Activated CD8-positive, alpha-beta memory T cell treated with anti-CD3 and anti-CD28 coated beads for 4 hours (primary cell): ENCODE results near the gene CEP70.
"Not testable (repeated sequence)": the region's sequence is repeated elsewhere in the genome, so short reads cannot be mapped to it uniquely, and the experiment has no call there.

ENCODE experiments used
- DNase-seq, 2 donors: peaks; one replicate each; pipeline ENCODE4 v3.0.0-alpha.2; 2020; ENCODE audit warnings: low read depth in 2 of 2

Gene CEP70

GRCh38 chr3:138594150-138594934 is at the start of gene CEP70:
Gene CEP70, minus strand, starts transcription at chr3:138594260. Its CDS starts 21,333 bp downstream, at chr3:138572927.
- peak; percentile 77 to 80 for DNase-seq

- no peak for DNase-seq
Measured at GRCh38 chr3:138642927-138643253, 48.8 kb upstream of the CEP70 start.

DNA sequence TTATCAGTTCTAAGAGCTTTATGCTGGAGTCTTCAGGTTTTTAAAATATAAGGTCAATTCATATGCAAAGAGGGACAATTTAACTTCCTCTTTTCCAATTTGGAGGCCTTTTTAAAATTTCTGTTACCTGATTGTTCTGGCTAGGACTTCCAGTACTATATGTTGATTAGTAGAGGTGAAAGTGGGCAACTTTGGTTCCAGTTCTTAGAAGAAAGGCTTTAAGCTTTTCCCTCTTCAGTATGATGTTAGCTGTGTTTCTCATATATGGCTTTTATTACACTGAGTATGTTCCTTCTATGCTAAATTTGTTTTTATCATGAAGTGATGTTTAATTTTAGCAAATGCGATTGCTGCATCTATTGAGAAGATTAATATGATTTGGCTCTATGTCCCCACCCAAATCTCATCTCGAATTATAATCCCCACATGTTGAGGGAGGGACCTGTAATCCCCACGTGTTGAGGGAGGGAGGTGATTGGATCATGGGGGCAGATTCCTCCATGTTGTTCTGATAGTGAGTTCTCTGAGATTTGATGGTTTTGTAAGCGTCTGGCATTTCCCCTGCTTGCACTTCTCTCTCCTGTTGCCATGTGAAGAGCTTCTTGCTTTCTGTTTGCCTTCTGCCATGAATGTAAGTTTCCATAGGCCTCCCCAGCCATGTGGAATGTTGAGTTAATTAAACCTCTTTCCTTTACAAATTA is 48.3 kb upstream of the CEP70 start:
- no peak for DNase-seq

DNA sequence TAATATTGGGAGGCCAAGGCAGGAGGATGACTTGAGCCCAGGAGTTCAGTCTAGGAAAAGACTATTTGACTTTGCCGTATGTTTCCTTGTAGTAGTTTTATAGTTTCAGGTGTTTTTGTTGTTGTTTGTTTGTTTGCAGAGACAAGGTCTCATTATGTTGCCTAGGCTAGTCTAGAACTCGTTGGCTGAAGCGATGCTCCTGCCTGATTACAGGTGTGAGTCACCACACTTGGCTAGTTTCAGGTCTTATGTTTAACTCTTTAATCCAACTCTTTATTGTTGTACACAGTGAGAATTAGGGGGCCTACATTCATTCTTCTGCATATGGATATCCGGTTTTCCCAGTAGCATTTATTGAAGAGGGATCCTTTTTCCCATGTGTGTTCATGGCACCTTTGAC is 46.5 kb upstream of the CEP70 start:
- DNase-seq: no peak

DNA sequence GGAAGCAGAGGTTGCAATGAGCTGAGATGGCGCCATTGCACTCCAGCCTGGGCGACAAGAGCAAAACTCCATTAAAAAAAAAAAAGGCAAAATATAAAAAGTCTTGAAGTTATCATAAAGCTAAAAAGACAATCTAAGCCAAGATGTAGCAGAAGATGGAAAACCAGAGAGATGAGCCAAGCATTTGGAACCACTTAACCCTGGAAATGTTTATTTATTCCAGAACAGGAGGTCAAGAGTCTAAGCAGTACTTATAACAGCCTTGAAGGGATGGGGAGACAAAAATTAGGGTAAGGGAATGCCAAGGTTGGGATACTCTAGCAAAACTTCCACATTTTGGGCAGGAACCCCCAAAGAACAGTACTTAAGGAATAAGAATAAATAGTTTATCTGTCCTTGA is 44.6 kb upstream of the CEP70 start:
- DNase-seq: no peak

DNA sequence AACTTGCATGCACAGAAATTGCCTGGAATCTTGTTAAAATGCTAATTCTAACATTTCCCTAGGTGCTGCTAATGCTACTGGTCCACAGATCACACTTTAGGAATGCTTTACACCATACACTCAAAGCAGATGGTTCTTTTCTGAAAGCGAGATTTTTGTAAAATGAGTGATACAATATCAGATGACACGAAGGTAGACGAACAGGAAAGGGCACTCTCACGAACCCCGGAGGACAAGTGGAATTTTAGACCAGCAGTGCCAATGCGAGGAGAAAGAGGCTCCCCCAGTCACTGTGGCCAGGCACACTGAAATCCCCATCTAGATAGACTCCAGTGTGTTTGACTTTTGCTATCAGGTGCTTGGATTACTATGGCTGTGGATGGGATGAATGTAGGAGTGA is 35.5 kb upstream of the CEP70 start:
- no peak for DNase-seq

DNA sequence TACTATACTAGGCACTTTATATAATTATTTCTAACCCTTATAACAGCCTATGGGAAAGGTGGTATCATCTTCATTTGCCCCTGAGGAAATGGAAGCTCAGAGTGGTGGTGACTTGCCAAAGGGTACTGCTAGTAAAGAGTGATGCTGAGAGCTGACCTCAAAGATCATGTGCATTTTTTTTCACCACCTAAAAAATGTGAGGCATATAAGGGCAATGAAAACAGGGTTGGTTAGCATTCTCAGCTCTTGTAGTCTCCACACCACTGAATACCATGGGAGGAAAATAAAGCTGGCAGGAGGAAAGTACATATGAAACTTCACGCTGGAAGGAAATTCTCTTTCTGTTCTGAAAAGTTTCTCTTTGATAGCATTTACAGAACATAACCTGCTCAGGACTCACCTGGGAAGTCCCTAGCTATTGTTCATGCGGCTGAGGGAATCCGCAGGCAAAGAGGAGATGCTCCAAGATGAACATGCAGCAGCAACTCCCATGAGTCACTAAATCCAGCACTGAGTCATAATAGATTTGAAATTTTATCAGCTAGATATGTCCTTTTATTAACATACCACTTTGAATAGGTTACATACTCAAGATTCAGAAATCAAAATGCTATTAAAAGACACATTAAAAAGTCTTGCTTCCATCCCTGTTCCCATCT is 31.8 kb upstream of the CEP70 start:
- DNase-seq: no peak

- no peak for DNase-seq
Measured at GRCh38 chr3:138624518-138624917, 30.5 kb upstream of the CEP70 start.

- no peak for DNase-seq
Measured at GRCh38 chr3:138620431-138620830, 26.4 kb upstream of the CEP70 start.

- DNase-seq: no peak
Measured at GRCh38 chr3:138615462-138615861, 21.4 kb upstream of the CEP70 start.

DNA sequence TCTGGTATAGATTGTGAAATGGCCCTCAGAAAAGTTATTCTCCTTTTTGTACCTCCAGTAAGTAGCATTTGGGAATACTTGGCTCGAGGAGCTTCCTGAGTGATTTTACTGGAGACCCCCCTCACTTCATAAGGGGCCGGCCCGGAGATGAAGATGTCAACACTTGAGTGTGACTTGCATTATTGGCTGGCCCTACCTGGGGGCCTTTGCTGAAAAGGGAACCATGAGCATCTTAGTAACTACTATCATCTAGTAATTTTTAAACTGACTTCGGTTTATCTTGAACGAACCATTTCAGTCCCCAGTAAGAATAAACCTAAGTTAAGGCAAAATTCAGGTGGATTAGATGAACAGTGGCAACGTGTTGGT is 15.8 kb upstream of the CEP70 start:
- DNase-seq: no peak

GRCh38 chr3:138608322-138609135 is 14.5 kb upstream of the CEP70 start, which contains the start of gene FAIM:
Gene FAIM, plus strand, starts transcription at chr3:138608771. Its CDS starts 10,956 bp downstream, at chr3:138619727.
- peak; percentile 30 to 35 for DNase-seq

DNA sequence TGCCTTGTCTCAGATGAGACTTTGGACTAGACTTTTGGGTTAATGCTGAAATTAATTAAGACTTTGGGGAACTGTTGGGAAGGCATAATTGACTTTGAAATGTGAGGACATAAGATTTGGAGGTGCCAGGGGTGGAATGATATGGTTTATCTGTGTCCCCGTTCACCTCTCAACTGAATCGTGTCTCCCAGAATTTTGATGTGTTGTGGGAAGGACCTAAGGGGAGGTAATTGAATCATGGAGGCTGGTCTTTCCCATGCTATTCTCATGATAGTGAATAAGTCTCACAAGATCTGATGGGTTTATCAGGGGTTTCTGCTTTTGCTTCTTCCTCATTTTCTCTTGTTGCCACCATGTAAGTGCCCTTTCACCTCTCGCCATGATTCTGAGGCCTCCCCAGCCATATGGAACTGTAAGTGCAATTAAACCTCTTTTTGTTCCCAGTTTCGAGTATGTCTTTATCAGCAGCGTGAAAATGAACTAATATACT is 10.1 kb upstream of the CEP70 start:
- not testable (repeated sequence) for DNase-seq

DNA sequence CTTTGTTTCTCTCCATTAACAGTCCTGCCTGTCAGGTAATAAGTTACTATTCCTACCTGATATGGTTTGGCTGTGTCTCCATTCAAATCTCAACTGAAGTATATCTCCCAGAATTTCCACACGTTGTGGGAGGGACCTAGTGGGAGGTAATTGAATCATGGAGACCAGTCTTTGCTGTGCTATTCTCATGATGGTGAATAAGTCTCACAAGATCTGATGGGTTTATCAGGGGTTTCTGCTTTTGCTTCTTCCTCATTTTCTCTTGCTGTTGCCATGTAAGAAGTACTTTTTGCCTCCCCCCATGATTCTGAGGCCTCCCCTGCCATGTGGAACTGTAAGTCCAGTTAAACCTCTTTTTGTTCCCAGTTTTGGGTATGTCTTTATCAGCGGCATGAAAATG is 7.6 kb upstream of the CEP70 start:
- DNase-seq: not testable (repeated sequence)

DNA sequence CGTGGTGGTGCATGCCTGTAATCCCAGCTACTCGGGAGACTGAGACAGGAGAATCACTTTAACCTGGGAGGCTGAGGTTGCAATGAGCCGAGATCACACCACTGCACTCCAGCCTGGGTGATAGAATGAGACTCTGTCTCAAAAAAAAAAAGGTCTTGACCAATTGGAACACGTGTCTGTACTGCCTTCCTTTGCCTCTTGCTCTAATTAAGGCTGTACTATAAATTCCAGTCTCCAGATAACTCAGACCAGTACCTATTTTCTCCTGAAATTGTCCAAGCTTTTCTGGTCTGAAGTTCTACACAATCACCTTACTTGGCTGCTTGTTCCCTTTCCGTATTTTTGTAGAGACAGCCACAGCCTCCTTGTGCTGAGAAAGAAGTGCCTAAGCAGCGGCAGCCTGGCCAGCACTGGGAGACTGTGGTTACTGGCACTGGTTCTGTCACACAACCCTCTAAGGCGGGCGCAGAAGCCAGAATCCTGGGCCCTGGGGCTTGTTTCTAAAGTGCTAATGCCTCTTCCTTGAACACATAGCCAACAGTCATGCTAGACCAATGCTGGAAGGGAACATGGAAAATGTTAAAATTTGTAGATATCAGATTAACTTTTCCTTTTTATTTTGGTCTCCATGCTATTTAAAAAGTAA is 6.2 kb upstream of the CEP70 start:
- no peak for DNase-seq

- no peak for DNase-seq
Measured at GRCh38 chr3:138598534-138598933, 4.5 kb upstream of the CEP70 start.

GRCh38 chr3:138597186-138597976 is 3.3 kb upstream of the CEP70 start:
- not testable (repeated sequence) for DNase-seq

DNA sequence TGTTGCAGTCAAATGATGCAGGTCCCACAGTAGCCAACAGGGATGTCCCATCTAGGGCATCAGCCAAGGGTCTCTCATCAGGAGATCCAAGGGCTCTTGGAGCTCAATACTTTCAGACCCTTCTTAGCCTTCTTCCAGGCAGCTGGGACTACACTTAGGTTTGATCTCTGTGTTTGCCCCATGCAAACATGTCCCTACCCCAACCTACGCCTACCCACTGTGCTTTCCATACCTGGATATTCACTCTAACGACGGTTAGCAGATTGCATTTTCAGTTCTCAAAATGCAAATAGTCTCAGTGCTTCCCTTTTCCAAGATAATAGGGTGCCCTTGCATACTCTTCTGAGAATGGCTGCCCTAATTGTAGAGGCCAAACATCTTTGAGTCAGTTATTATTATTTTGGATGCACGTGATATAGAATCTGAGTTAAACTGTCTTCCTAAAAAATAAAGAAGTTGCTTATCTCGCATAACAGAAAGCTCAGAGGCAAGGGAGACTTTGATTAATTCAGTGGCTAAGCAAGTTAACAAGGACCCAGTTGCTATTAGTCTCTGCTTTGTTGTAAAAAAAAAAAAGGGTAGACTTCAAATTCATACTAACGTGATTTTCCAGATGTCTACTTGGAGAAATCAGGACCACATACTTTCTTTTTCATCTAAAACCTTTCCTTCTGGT is 1.0 kb upstream of the CEP70 start:
- no peak for DNase-seq

DNA sequence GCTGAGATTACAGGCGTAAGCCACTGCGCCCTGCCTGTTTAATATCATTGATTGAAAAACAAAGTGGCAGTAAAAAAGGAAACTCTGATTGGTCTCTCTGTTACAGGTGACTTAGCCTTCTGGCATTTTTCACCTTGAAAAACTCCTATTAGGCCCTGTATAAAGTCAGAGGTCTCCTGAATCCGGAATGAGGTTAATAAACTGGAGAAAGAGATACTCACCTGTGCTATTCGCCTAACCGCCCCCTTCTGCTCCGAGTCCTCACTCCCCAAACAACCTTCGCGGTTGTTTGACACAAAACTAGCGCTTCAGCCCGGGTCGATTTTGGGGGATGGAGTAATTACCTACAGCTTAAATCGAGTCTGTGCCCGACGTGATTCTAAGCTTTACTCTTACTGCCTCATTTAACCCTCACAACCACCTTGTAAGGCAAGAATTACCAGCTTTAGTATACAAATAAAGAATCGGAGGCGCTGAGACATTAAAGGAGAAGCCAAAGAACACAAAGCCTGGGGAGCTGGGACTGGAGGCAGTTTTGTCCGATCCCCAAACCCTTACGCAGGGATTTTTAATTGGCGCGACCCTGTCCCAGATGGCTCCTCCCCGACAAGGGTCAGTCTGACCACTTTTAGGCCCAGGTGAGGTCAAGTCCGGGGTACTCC is 441 bp downstream of the CEP70 start:
- no peak for DNase-seq
